Bronchial epithelial cell (primary cell): Measurements from ENCODE around the gene CHP1. TPM values are rescaled to one million over a fixed set of nuclear protein-coding genes. Genes with fewer than 3 reads are reported as not detected.
A peak's percentile ranks its signal among the peaks of the same experiment; 100 is the strongest.
"Not testable (repeated sequence)": the region's sequence is repeated elsewhere in the genome, so short reads cannot be mapped to it uniquely, and the experiment has no call there.

ENCODE experiments used
- DNase-seq: peaks from one replicate; pipeline ENCODE4 v3.0.0-alpha.2; 2010; ENCODE audit warnings: low read depth
- FAIRE-seq: peaks from 2 replicates; lab custom pipeline; 2011; peaks lifted over from hg19 to GRCh38; lab: Jason Lieb, UNC
- H3K27me3 ChIP-seq: 2 replicates; pipeline ENCODE4 v1.5.1; 2011; ENCODE audit warnings: low read length; ENCODE audit not compliant: control insufficient read depth, insufficient read depth
- H3K36me3 ChIP-seq: 2 replicates; pipeline ENCODE4 v1.5.1; 2011; ENCODE audit warnings: low read length; ENCODE audit not compliant: control insufficient read depth, insufficient read depth
- H3K4me3 ChIP-seq: 2 replicates; pipeline ENCODE4 v1.5.1; 2011; ENCODE audit warnings: mild to moderate bottlenecking, low read depth, low read length, control low read depth
- total RNA-seq: library from RNA; depleted of rRNA; stranded (reverse); fragments of >200 nt; gene quantifications from 2 replicates; pipeline ENCODE4 v1.2.1, GENCODE V29; 2014
- TF ChIP-seq, protein P1 (sequence below): IDR thresholded peaks from 2 replicates; pipeline ENCODE4 v1.5.1; 2011; ENCODE audit warnings: mild to moderate bottlenecking, moderate library complexity, low read length, control low read depth, inconsistent platforms; ENCODE audit not compliant: insufficient read depth, severe bottlenecking

Gene CHP1
- total RNA-seq, 1 donor from 2014 or later: 75.8 TPM

DNA sequence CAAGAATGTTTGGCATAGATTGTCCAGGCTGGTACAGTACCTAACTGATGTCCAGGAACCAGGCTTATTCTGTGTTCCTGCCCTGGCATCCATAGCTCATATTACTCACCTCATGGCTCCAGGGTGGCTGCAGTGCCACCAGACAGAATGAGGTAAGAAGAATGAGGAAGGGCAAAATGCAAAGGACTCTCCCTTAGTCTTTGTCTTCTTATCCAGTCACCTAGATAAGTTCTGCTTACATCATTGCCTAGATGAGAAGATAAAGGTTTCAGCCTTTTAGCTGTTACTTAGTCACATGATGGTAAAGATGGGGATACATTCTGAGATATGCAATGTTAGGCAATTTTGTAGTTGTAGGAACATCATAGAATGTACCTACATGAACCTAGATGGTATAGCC is 45.8 kb downstream of the CHP1 start:
- Histone ChIP-seq H3K4me3 (no peak overlapping the region), H3K36me3 (peaks cover 12% of the 10 kb centered on the region), H3K27me3 (no peaks in the 10 kb centered on the region)
- FAIRE-seq (no peak), DNase-seq (peak; percentile 29)
- TF ChIP-seq, protein P1, sequence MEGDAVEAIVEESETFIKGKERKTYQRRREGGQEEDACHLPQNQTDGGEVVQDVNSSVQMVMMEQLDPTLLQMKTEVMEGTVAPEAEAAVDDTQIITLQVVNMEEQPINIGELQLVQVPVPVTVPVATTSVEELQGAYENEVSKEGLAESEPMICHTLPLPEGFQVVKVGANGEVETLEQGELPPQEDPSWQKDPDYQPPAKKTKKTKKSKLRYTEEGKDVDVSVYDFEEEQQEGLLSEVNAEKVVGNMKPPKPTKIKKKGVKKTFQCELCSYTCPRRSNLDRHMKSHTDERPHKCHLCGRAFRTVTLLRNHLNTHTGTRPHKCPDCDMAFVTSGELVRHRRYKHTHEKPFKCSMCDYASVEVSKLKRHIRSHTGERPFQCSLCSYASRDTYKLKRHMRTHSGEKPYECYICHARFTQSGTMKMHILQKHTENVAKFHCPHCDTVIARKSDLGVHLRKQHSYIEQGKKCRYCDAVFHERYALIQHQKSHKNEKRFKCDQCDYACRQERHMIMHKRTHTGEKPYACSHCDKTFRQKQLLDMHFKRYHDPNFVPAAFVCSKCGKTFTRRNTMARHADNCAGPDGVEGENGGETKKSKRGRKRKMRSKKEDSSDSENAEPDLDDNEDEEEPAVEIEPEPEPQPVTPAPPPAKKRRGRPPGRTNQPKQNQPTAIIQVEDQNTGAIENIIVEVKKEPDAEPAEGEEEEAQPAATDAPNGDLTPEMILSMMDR: no peak

DNA sequence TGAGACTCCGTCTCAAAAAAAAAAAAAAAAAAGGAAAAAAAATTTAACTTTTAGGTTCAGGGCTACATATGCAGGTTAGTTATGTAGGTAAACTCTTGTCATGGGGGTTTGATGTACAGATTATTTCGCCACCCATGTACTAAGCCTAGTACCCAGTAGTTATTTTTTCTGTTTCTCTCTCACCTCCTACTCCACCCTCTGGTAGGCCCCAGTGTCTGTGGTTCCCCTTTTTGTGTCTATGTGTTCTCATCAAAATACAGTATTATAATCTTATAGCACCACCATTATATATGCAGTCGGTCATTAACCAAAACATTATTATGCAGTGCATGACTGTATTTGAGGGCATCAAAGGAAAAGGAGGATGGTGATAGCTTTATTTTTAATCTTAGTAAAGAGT is 47.3 kb downstream of the CHP1 start:
- Histone ChIP-seq H3K36me3 (peaks cover 12% of the 10 kb centered on the region), H3K4me3 (no peak overlapping the region), H3K27me3 (no peaks in the 10 kb centered on the region)
- no peak for FAIRE-seq
- TF ChIP-seq, protein P1: no peak
- no peak for DNase-seq

DNA sequence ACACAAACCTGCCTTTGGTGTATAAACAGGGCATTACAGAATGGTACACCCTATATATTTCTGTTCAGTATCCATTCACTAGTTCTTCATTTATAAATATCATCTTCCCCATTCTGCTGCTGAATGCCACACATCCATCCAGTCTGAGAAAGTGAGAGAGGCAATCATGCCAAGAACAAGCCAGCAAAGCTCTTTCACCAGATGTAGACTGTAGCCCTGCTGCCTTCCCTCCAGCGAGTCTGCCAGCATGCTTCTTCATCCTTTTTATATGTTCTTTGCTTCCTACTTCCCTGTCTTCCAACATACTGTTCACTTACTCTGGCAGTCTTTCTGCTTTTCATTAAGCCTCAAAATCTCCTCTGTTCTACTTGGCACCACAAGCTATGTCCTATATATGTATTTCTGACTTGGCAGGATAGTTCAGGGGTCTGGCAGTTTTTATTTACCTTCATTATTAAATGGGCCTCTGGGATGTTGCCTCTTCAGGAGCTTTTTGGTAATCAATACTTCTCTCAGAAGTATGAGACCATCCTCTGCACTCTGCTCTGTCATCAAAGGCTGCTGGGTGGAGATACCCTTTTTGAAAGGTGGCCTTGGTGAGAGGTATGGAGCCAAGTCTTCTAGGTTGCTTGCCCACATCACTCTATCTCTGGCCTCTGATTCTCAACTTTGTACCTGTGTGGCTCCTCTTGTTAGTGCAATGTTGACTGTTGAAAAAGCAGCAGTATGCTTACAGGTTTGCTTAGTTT is 48.6 kb downstream of the CHP1 start:
- FAIRE-seq (no peak), DNase-seq (no peak)
- TF ChIP-seq, protein P1: no peak
- Histone ChIP-seq H3K27me3 (no peaks in the 10 kb centered on the region), H3K4me3 (no peak overlapping the region), H3K36me3 (peaks cover 8% of the 10 kb centered on the region)

DNA sequence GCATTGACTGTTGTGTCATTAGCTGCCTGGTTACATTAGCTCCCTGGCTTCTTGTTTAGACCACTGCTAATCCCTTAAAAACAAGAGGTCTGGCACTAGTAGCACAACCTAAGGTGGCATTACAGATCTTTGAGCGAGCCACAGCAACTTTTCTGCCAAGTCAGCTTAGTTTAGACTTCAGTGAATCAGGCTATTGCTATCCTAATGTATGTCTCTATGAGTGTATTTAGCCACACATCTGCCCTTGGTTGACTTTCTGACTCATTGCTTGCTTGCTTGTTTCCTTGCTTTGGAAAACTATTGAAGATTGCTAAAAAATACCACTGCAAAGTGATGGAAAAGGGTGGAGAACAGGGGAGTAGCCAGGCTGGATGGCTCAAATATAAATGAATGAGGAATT is 50.2 kb downstream of the CHP1 start:
- peak; percentile 13 for FAIRE-seq
- Histone ChIP-seq H3K27me3 (no peaks in the 10 kb centered on the region), H3K4me3 (no peak overlapping the region), H3K36me3 (peaks cover 8% of the 10 kb centered on the region)
- TF ChIP-seq, protein P1: no peak
- peak; percentile 86 for DNase-seq

DNA sequence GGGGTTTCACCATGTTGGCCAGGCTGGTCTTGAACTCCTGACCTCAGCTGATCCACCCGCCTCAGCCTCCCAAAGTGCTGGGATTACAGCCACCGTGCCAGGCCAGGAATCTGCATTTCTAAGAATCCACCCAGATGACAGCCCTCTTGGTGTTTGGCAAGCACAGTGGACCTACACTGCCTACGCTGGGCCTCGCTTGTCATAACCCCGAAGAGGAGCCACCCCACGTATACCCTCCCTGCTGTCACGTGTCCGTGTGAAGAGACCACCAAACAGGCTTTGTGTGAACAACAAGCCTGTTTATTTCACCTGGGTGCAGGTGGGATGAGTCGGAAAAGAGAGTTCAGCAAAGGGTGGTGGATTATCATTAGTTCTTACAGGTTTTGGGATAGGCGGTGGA is 51.4 kb downstream of the CHP1 start:
- H3K4me3 ChIP-seq, H3K36me3 ChIP-seq, DNase-seq, FAIRE-seq, H3K27me3 ChIP-seq: not testable (repeated sequence)

DNA sequence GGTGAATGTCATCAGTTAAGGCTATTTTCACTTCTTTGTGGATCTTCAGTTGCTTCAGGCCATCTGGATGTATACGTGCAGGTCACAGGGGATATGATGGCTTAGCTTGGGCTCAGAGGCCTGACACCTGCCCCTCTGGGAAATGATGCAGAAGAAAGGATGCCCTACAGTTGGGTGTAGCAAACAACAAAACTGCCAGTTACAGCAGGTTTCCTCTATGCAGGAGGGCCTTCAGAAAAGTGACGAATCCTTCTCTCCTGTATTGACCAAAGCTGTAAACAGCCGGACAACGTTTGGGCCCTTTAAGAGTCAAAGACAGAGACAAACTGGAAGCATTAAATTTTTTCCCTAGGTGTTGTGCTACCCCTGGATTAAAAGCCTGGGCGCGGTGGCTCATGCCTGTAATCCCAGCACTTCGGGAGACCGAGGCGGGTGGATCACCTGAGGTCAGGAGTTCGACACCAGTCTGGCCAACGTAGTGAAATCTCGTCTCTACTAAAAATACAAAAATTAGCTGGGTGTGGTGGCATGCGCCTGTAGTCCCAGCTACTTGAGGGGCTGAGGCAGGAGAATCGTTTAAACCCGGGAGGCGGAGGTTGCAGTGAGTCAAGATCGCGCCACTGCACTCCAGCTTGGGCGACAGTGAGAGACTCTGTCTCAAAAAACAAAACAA is 52.0 kb downstream of the CHP1 start:
- H3K36me3 ChIP-seq, DNase-seq, H3K4me3 ChIP-seq, FAIRE-seq, H3K27me3 ChIP-seq: not testable (repeated sequence)
